Uterus (tissue), 2 donors: ENCODE data around the gene ZNF423.

ENCODE experiments used
- POLR2A ChIP-seq, 2 donors: fragments of 450-650 bp; IDR thresholded peaks; one replicate each; pipeline ENCODE4 v1.6.1; 2016; ENCODE audit warnings: antibody characterized with exemption in 2 of 2, mild to moderate bottlenecking in 1 of 2, moderate library complexity in 1 of 2
- TF ChIP-seq, protein P1 (sequence below), 4 experiments: fragments of 200-600 bp in 2 of 4; fragments of 450-650 bp in 2 of 4; sonication (generic) in 2 of 4; IDR thresholded peaks; one replicate each; pipeline ENCODE4 v1.5.1; 2016 to 2019; ENCODE audit warnings: antibody characterized with exemption in 4 of 4, mild to moderate bottlenecking in 2 of 4, moderate library complexity in 1 of 4

DNA sequence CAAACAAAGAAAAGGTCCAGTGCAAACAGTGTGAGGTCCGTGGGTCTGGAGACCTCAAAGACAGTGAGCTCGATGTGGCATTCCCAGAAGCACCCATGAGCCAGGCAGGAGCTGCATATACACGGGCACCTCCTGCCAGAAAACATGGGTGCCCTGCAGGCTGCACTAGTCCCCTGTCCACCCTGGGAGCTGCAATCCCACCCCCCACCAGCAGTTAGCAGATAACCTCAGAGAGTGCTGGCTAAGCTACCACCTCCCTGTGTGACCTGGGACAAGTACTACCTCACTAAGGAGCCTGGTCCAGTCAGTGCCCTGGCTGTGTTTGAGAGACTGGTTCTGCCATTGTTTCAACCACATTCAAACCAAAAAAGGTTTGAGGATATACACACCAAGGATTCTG lies 135.7 kb downstream of the ZNF423 start:
- TF ChIP-seq, protein P1, sequence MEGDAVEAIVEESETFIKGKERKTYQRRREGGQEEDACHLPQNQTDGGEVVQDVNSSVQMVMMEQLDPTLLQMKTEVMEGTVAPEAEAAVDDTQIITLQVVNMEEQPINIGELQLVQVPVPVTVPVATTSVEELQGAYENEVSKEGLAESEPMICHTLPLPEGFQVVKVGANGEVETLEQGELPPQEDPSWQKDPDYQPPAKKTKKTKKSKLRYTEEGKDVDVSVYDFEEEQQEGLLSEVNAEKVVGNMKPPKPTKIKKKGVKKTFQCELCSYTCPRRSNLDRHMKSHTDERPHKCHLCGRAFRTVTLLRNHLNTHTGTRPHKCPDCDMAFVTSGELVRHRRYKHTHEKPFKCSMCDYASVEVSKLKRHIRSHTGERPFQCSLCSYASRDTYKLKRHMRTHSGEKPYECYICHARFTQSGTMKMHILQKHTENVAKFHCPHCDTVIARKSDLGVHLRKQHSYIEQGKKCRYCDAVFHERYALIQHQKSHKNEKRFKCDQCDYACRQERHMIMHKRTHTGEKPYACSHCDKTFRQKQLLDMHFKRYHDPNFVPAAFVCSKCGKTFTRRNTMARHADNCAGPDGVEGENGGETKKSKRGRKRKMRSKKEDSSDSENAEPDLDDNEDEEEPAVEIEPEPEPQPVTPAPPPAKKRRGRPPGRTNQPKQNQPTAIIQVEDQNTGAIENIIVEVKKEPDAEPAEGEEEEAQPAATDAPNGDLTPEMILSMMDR (IDR thresholded peaks at IDR 0.05) = no peak
- no peak for TF ChIP-seq POLR2A (IDR thresholded peaks at IDR 0.05)
